NT2/D1 (cell line): ENCODE data around the gene CHST12.
"Not testable (repeated sequence)": the region's sequence is repeated elsewhere in the genome, so short reads cannot be mapped to it uniquely, and the experiment has no call there.

Experiments
- DNase-seq: peaks from one replicate; pipeline ENCODE4 v3.0.0-alpha.2; 2011; ENCODE audit warnings: low read depth, low spot score
- H3K27me3 ChIP-seq: 2 replicates; pipeline ENCODE4 v1.6.0; 2011; ENCODE audit warnings: mild to moderate bottlenecking; ENCODE audit not compliant: insufficient read length, insufficient read depth
- H3K36me3 ChIP-seq: 2 replicates; pipeline ENCODE4 v1.6.1; 2011; ENCODE audit warnings: mild to moderate bottlenecking, low read length, mixed read lengths; ENCODE audit not compliant: insufficient read depth, insufficient read length
- H3K4me1 ChIP-seq: 2 replicates; pipeline ENCODE4 v1.5.1; 2011; ENCODE audit not compliant: insufficient read depth, insufficient read length
- H3K4me3 ChIP-seq: 2 replicates; pipeline ENCODE4 v1.5.1; 2011; ENCODE audit warnings: low read depth; ENCODE audit not compliant: insufficient read length
- H3K9ac ChIP-seq: 2 replicates; pipeline ENCODE4 v1.6.0; 2011; ENCODE audit warnings: low read depth; ENCODE audit not compliant: insufficient read length
- H3K9me3 ChIP-seq: 2 replicates; pipeline ENCODE4 v1.5.1; 2011; ENCODE audit warnings: mild to moderate bottlenecking, low read length; ENCODE audit not compliant: insufficient read depth
- SUZ12 ChIP-seq: IDR thresholded peaks from 2 replicates; pipeline ENCODE4 v1.6.1; 2011; ENCODE audit not compliant: insufficient read length, insufficient read depth; ENCODE audit errors: extremely low read depth
- YY1 ChIP-seq: IDR thresholded peaks from 2 replicates; pipeline ENCODE4 v1.6.1; 2011; ENCODE audit not compliant: insufficient read length, insufficient read depth
- ZNF274 ChIP-seq: IDR thresholded peaks from 2 replicates; pipeline ENCODE4 v1.6.1; 2011; ENCODE audit warnings: mild to moderate bottlenecking, low read depth, low read length

The CHST12 gene

GRCh38 chr7:2384354-2385243, 18.8 kb upstream of the CHST12 start:
- Histone ChIP-seq H3K9ac (peak overlapping the region; percentile 42), H3K4me3 (no peak overlapping the region), H3K4me1 (peaks cover 13% of the 10 kb centered on the region), H3K36me3 (peaks cover 44% of the 10 kb centered on the region), H3K9me3 (no peaks in the 10 kb centered on the region), H3K27me3 (no peaks in the 10 kb centered on the region)
- TF ChIP-seq SUZ12 (no peak), YY1 (no peak), ZNF274 (no peak)
- no peak for DNase-seq

GRCh38 chr7:2386122-2386521, 17.3 kb upstream of the CHST12 start:
- H3K4me1 ChIP-seq, result peaks cover 15% of the 10 kb centered on the region

GRCh38 chr7:2386964-2387669, 16.3 kb upstream of the CHST12 start:
- peaks cover 15% of the 10 kb centered on the region for H3K4me1 ChIP-seq
- H3K9ac ChIP-seq, result peak overlapping the region; percentile 50
- TF ChIP-seq YY1, result no peak
- no peak for TF ChIP-seq SUZ12
- TF ChIP-seq ZNF274, result no peak
- no peak for DNase-seq
- no peak overlapping the region for H3K4me3 ChIP-seq
- H3K9me3 ChIP-seq, result no peaks in the 10 kb centered on the region
- H3K36me3 ChIP-seq, result peaks cover 33% of the 10 kb centered on the region
- no peaks in the 10 kb centered on the region for H3K27me3 ChIP-seq

More at GRCh38 chr7:2386122-2386521, 17.3 kb upstream of the CHST12 start:
- not testable (repeated sequence) for H3K9ac ChIP-seq, H3K4me3 ChIP-seq, H3K9me3 ChIP-seq, H3K27me3 ChIP-seq, DNase-seq
- H3K36me3 ChIP-seq, result peaks cover 35% of the 10 kb centered on the region

GRCh38 chr7:2387897-2388636, 15.3 kb upstream of the CHST12 start:
- Histone ChIP-seq H3K4me3 (no peak overlapping the region), H3K9ac (no peak overlapping the region), H3K9me3 (no peaks in the 10 kb centered on the region), H3K36me3 (peaks cover 27% of the 10 kb centered on the region), H3K27me3 (no peaks in the 10 kb centered on the region), H3K4me1 (peaks cover 15% of the 10 kb centered on the region)
- no peak for DNase-seq
- no peak for TF ChIP-seq SUZ12
- TF ChIP-seq ZNF274, result no peak
- TF ChIP-seq YY1, result no peak

GRCh38 chr7:2388637-2388954, 14.8 kb upstream of the CHST12 start:
- peaks cover 15% of the 10 kb centered on the region for H3K4me1 ChIP-seq
- H3K9me3 ChIP-seq, result no peaks in the 10 kb centered on the region
- DNase-seq, result no peak
- no peak for TF ChIP-seq YY1
- TF ChIP-seq ZNF274, result no peak
- no peak for TF ChIP-seq SUZ12
- H3K4me3 ChIP-seq, result no peak overlapping the region
- H3K36me3 ChIP-seq, result peaks cover 21% of the 10 kb centered on the region
- no peaks in the 10 kb centered on the region for H3K27me3 ChIP-seq
- no peak overlapping the region for H3K9ac ChIP-seq

- peaks cover 15% of the 10 kb centered on the region for H3K36me3 ChIP-seq
- H3K9ac ChIP-seq, H3K9me3 ChIP-seq, H3K4me3 ChIP-seq, DNase-seq, H3K27me3 ChIP-seq: not testable (repeated sequence)
- H3K4me1 ChIP-seq, result peaks cover 10% of the 10 kb centered on the region
Measured at GRCh38 chr7:2390020-2390816, 13.2 kb upstream of the CHST12 start.

GRCh38 chr7:2393706-2394105, 9.7 kb upstream of the CHST12 start:
- no peak for DNase-seq
- no peak for TF ChIP-seq YY1
- TF ChIP-seq SUZ12, result no peak
- TF ChIP-seq ZNF274, result no peak
- Histone ChIP-seq H3K27me3 (no peaks in the 10 kb centered on the region), H3K4me1 (peaks cover 1% of the 10 kb centered on the region), H3K36me3 (peaks cover 15% of the 10 kb centered on the region), H3K9me3 (no peaks in the 10 kb centered on the region), H3K9ac (no peak overlapping the region), H3K4me3 (no peak overlapping the region)
